Left renal cortex interstitium (tissue), 4 donors: Measurements from ENCODE around the gene POU2F1. TPM values are rescaled to one million over a fixed set of nuclear protein-coding genes. Genes with fewer than 3 reads are reported as not detected.

Experiments used
- DNase-seq, 4 donors: peaks; one replicate each; pipeline ENCODE4 v3.0.0-alpha.2; 2013; ENCODE audit warnings: low read depth in 4 of 4, low spot score in 2 of 4, missing footprints in 1 of 4
- polyA plus RNA-seq, 4 donors: library from polyadenylated mRNA; unstranded; fragments of 120-200 nt; gene quantifications; one replicate each; pipeline ENCODE4 v1.2.1, GENCODE V29; 2013; ENCODE audit not compliant: insufficient read length in 4 of 4

The POU2F1 gene
- polyA plus RNA-seq, 4 donors: 11.8 to 18.6 (median 13.9) TPM

GRCh38 chr1:167409183-167409582 is 188.5 kb downstream of the POU2F1 start:
- DNase-seq: no peak

- DNase-seq: no peak
These were observed 191.4 kb downstream of the POU2F1 start for GRCh38 chr1:167412072-167412471.

- no peak for DNase-seq
These were observed 192.2 kb downstream of the POU2F1 start for GRCh38 chr1:167412920-167413319.

- no peak for DNase-seq
These were observed 192.6 kb downstream of the POU2F1 start for GRCh38 chr1:167413328-167413727.

GRCh38 chr1:167416506-167416905 is 195.8 kb downstream of the POU2F1 start:
- DNase-seq: no peak

GRCh38 chr1:167418391-167418790 is 197.7 kb downstream of the POU2F1 start:
- no peak for DNase-seq

- DNase-seq: no peak
These were observed 198.6 kb downstream of the POU2F1 start for GRCh38 chr1:167419245-167419644.

GRCh38 chr1:167420510-167420909 is 199.8 kb downstream of the POU2F1 start:
- no peak for DNase-seq

- DNase-seq: no peak
These were observed 203.3 kb downstream of the POU2F1 start for GRCh38 chr1:167423684-167424619.

GRCh38 chr1:167425482-167425881 is 204.8 kb downstream of the POU2F1 start:
- no peak for DNase-seq

GRCh38 chr1:167426716-167427115 is 206.0 kb downstream of the POU2F1 start:
- no peak for DNase-seq

- no peak for DNase-seq
These were observed 207.2 kb downstream of the POU2F1 start for GRCh38 chr1:167427848-167428247.

- no peak for DNase-seq
These were observed 207.7 kb downstream of the POU2F1 start for GRCh38 chr1:167428395-167428794.

- no peak for DNase-seq
These were observed 208.9 kb downstream of the POU2F1 start for GRCh38 chr1:167429612-167430011.

GRCh38 chr1:167430134-167430848 is 209.6 kb downstream of the POU2F1 start:
- DNase-seq: no peak

GRCh38 chr1:167430849-167431242 is 210.2 kb downstream of the POU2F1 start:
- no peak for DNase-seq

GRCh38 chr1:167431261-167431908 is 210.7 kb downstream of the POU2F1 start:
- DNase-seq: no peak

- DNase-seq: no peak
These were observed 211.4 kb downstream of the POU2F1 start for GRCh38 chr1:167431909-167432650.

GRCh38 chr1:167432780-167433179 is 212.1 kb downstream of the POU2F1 start:
- DNase-seq: no peak

- DNase-seq: no peak
These were observed 213.2 kb downstream of the POU2F1 start for GRCh38 chr1:167433884-167434283.

GRCh38 chr1:167434306-167434705 is 213.6 kb downstream of the POU2F1 start:
- no peak for DNase-seq
